ENCODE data around the gene MCAT. TPM values are rescaled to one million over a fixed set of nuclear protein-coding genes. Genes with fewer than 3 reads are reported as not detected.

The MCAT gene
- total RNA-seq, 1 experiment from 2014 or later: 29.0 TPM

GRCh38 chr22:43131773-43132501 is 11.3 kb downstream of the MCAT start:
- Histone ChIP-seq H3K4me3 (ENCODE audit: insufficient read depth, low read depth, low read length) (no peak overlapping the region), H3K27me3 (ENCODE audit: control insufficient read depth, insufficient read depth, low read length) (no peaks in the 10 kb centered on the region), H3K36me3 (replicated peaks; ENCODE audit: control insufficient read depth, insufficient read depth, low read length) (peaks cover 11% of the 10 kb centered on the region)
- DNase-seq: peak; percentile 39

GRCh38 chr22:43129426-43130425 is 13.5 kb downstream of the MCAT start:
- Histone ChIP-seq H3K4me3 (ENCODE audit: insufficient read depth, low read depth, low read length) (no peak overlapping the region), H3K36me3 (replicated peaks; ENCODE audit: control insufficient read depth, insufficient read depth, low read length) (peaks cover 7% of the 10 kb centered on the region), H3K27me3 (ENCODE audit: control insufficient read depth, insufficient read depth, low read length) (no peaks in the 10 kb centered on the region)
- peak; percentile 70 for DNase-seq

- DNase-seq: peak; percentile 91
Measured at GRCh38 chr22:43128928-43129424, 14.2 kb downstream of the MCAT start.

DNA sequence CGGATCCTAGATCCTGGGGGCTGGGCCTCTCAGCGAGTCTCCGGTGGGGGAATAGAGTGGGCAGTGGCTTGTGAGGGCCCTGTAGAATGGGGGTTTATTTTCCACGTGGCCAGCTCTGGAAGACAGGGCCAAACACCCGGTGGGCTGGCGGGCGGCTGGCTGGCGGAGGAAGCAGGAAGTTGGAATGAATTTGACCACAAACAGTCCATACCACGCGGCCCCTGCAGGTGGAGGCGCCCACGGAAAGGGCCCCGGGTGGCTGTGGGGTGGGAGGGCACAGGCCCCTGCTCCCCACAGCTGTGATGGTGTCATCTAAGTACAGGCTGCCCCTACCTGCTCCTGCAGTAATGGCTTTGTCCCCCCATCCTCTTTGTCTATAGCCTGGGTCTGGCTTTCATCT is 15.1 kb downstream of the MCAT start:
- Histone ChIP-seq H3K36me3 (replicated peaks; ENCODE audit: control insufficient read depth, insufficient read depth, low read length) (no peaks in the 10 kb centered on the region; the same call in 1 of the 2 replicates), H3K4me3 (ENCODE audit: insufficient read depth, low read depth, low read length) (no peak overlapping the region), H3K27me3 (ENCODE audit: control insufficient read depth, insufficient read depth, low read length) (no peaks in the 10 kb centered on the region)
- no peak for DNase-seq

More at GRCh38 chr22:43128928-43129424, 14.2 kb downstream of the MCAT start:
- Histone ChIP-seq H3K36me3 (replicated peaks; ENCODE audit: control insufficient read depth, insufficient read depth, low read length) (peaks cover 1% of the 10 kb centered on the region), H3K4me3 (ENCODE audit: insufficient read depth, low read depth, low read length) (no peak overlapping the region), H3K27me3 (ENCODE audit: control insufficient read depth, insufficient read depth, low read length) (no peaks in the 10 kb centered on the region)

DNA sequence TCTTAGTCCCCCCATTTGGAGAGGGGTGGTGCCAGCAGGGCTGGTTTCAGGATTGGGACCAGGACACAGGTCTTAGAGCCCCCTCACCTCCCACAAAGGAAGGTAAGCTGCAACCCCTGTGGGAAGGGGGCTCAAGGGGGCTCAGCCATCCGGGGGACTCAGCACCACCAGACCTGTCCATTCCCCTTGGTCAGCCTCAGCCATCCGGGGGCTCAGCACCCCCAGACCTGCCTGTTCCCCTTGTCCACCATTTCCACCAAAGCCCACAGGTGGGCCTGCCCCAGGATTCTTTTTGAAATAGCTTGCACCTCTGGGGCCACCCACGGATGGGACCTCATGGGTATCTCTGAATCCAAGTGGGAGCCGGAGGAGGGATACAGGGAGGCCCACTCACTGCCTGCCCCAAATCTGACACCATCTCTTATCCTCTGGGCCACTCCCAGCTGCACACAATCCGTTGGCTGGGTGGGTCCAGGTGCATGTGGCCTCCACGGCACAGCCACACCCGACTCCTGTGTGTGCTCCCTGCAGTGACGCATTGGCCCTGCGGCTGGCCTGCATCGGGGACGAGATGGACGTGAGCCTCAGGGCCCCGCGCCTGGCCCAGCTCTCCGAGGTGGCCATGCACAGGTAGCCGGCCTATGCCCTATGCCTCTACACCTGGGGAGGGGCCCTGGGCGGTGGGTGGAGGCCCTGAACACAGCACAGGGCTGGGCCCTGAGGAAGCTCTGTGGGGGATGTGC is 15.9 kb downstream of the MCAT start:
- Histone ChIP-seq H3K36me3 (replicated peaks; ENCODE audit: control insufficient read depth, insufficient read depth, low read length) (no peaks in the 10 kb centered on the region), H3K27me3 (ENCODE audit: control insufficient read depth, insufficient read depth, low read length) (no peaks in the 10 kb centered on the region), H3K4me3 (ENCODE audit: insufficient read depth, low read depth, low read length) (no peak overlapping the region)
- DNase-seq: peak; percentile 60

GRCh38 chr22:43126501-43127165 is 16.6 kb downstream of the MCAT start:
- H3K27me3 ChIP-seq (ENCODE audit: control insufficient read depth, insufficient read depth, low read length): no peaks in the 10 kb centered on the region
- H3K4me3 ChIP-seq (ENCODE audit: insufficient read depth, low read depth, low read length): no peak overlapping the region
- peak; percentile 79 for DNase-seq
- H3K36me3 ChIP-seq (replicated peaks; ENCODE audit: control insufficient read depth, insufficient read depth, low read length): no peaks in the 10 kb centered on the region

GRCh38 chr22:43118953-43119458 is 24.2 kb downstream of the MCAT start:
- no peaks in the 10 kb centered on the region for H3K36me3 ChIP-seq (replicated peaks; ENCODE audit: control insufficient read depth, insufficient read depth, low read length)
- H3K4me3 ChIP-seq (ENCODE audit: insufficient read depth, low read depth, low read length): no peak overlapping the region
- no peaks in the 10 kb centered on the region for H3K27me3 ChIP-seq (ENCODE audit: control insufficient read depth, insufficient read depth, low read length)
- no peak for DNase-seq

DNA sequence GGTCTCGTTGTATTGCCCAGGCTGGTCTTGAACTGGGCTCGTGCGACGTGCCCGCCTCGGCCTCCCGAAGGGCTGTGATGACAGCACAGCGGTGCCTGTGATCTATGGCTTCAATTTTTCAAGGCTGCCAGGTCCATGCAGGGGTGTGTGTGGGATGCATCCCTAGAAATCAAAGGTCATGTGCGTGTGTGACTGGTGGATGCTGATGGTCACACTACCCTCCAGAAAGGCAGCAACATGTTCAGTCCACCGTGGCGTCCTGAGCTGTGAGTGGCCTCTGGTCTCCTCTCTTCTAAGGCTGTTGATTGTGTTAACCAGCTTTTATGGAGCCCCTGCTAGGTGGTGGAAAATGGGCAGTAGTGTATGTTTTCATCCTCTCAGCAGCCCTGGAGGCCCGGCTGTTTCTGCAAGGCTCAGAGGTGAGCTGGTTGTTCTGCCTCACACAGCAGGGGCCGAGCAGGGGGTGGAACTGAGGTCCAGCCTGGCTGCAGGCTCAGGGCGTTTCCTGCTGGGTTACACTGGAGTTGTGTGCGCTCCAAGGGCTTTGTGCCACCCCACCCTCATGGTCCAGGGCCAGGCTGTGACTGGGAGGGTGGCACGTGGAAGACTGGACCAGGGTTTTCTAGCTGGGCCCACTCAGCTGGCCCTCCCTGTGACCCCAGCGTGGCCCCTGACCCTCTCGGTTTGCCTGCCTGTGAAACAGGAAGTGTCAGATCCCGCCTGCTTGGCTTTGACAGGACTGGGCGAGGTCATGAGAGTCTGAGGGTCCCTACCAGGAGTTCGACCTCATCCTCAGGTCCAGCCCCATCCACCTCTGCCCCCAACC is 25.0 kb downstream of the MCAT start:
- no peaks in the 10 kb centered on the region for H3K36me3 ChIP-seq (replicated peaks; ENCODE audit: control insufficient read depth, insufficient read depth, low read length)
- no peaks in the 10 kb centered on the region for H3K27me3 ChIP-seq (ENCODE audit: control insufficient read depth, insufficient read depth, low read length)
- no peak overlapping the region for H3K4me3 ChIP-seq (ENCODE audit: insufficient read depth, low read depth, low read length)
- DNase-seq: peak; percentile 73

DNA sequence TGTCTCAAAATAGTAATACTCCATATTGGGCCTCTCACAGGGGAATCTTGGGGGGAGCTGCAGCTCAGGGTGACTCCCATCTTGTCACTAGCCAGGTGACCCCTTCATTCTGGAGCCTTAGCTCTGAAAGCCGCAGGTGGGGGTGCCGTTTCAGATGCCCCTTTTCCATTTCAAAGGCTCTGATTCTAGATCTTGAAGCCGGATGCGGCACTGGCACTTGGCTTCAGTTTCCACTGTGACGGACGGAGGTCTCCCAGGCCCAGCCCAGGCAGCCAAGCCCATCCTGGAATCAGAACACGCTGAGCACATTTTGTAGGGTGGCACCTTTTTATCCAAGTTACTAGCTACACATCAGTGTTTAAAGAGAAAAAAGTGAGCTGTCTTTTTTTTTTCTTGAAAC is 26.3 kb downstream of the MCAT start:
- DNase-seq: no peak
- Histone ChIP-seq H3K36me3 (replicated peaks; ENCODE audit: control insufficient read depth, insufficient read depth, low read length) (no peaks in the 10 kb centered on the region), H3K4me3 (ENCODE audit: insufficient read depth, low read depth, low read length) (no peak overlapping the region), H3K27me3 (ENCODE audit: control insufficient read depth, insufficient read depth, low read length) (peaks cover 3% of the 10 kb centered on the region)

DNA sequence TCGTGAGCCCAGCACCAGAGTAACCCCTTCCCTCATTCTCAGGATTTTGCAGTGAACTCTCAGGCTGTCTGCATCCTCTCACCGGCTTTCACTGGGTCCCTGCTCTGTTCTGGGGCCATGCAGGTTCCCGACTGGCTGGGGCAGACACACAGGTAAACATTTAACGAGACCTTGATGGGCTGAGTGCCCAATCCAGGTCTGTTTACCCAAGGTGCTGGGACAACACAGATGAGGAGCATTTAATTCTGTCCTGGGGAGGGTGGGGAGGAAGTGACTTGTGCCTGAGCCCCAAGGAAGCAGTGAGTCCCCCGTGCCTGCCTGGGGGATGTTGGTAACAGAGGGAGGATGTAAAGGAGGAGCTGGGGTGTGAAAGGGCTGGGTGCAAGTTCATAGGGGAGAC is 28.2 kb downstream of the MCAT start:
- H3K4me3 ChIP-seq (ENCODE audit: insufficient read depth, low read depth, low read length): no peak overlapping the region
- no peaks in the 10 kb centered on the region for H3K36me3 ChIP-seq (replicated peaks; ENCODE audit: control insufficient read depth, insufficient read depth, low read length)
- DNase-seq: no peak
- peaks cover 21% of the 10 kb centered on the region for H3K27me3 ChIP-seq (ENCODE audit: control insufficient read depth, insufficient read depth, low read length)

GRCh38 chr22:43113526-43114251 is 29.5 kb downstream of the MCAT start:
- Histone ChIP-seq H3K27me3 (ENCODE audit: control insufficient read depth, insufficient read depth, low read length) (peaks cover 32% of the 10 kb centered on the region), H3K4me3 (ENCODE audit: insufficient read depth, low read depth, low read length) (no peak overlapping the region), H3K36me3 (replicated peaks; ENCODE audit: control insufficient read depth, insufficient read depth, low read length) (no peaks in the 10 kb centered on the region)
- no peak for DNase-seq

DNA sequence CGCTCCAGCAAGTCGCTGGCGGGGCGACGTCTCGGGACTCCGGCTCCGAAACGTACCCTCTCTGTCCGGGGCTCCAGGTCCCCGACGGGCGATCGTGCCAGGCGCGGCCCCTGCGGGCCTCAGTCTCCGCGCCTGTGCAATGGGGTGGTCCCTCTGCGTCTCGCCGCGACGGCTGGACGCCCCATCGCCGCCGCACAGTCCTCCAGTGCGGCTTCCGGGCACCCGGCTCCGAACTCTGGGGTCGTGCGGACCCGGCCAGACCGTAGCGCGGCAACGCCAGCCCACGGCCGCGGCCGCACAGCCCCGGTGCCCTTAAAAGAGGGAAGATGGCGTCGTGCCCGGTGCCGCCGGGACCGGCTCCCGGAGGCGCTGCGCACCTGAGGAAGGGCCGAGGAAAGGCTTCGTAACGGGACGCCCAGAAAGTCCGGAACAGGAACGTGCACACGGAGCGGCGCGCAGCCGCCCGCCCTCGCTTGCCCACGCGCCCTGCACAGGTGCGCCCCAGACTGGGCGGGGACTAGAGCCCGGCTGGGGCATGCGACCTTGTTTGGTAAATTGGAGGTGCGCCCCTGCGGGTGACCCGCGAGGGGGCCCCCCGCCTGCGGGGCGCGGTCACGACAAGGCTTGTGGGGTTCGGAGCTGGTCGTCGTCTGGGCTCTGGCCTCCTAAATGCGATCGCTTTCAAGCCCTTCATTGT is 32.1 kb downstream of the MCAT start:
- Histone ChIP-seq H3K4me3 (ENCODE audit: insufficient read depth, low read depth, low read length) (peak overlapping the region; percentile 54), H3K36me3 (replicated peaks; ENCODE audit: control insufficient read depth, insufficient read depth, low read length) (no peaks in the 10 kb centered on the region), H3K27me3 (ENCODE audit: control insufficient read depth, insufficient read depth, low read length) (peaks cover 32% of the 10 kb centered on the region)
- DNase-seq: peak; percentile 79

All from H7 (cell line).